Testis (tissue), 3 donors: ENCODE measurements around the gene DYRK1A. TPM values are rescaled to one million over a fixed set of nuclear protein-coding genes. Genes with fewer than 3 reads are reported as not detected.

ENCODE experiments used
- DNase-seq: peaks from one replicate; pipeline ENCODE4 v3.0.0-alpha.2; 2019
- H3K27ac ChIP-seq, 2 donors: fragments of 200-600 bp; sonication (generic); one replicate each; pipeline ENCODE4 v1.5.1; 2019
- H3K27me3 ChIP-seq: fragments of 200-600 bp; sonication (generic); one replicate; pipeline ENCODE4 v1.5.1; 2019
- H3K36me3 ChIP-seq: fragments of 200-600 bp; sonication (generic); one replicate; pipeline ENCODE4 v1.5.1; 2017; ENCODE audit warnings: low read depth; ENCODE audit errors: missing control alignments
- H3K4me1 ChIP-seq: fragments of 200-600 bp; sonication (generic); one replicate; pipeline ENCODE4 v1.5.1; 2019
- H3K4me3 ChIP-seq, 2 donors: fragments of 200-600 bp; sonication (generic); one replicate each; pipeline ENCODE4 v1.5.1; 2017 to 2019
- H3K9me3 ChIP-seq: fragments of 200-600 bp; sonication (generic); one replicate; pipeline ENCODE4 v1.5.1; 2017
- POLR2A ChIP-seq: fragments of 450-650 bp; IDR thresholded peaks from one replicate; pipeline ENCODE4 v1.6.1; 2017; ENCODE audit warnings: antibody characterized with exemption, mild to moderate bottlenecking, moderate library complexity
- WGBS, 2 donors: methylation state at CpG; one replicate each; pipeline ENCODE4 v1.1.5; 2018; 5-methylcytosine and 5-hydroxymethylcytosine counted together
- intact Hi-C: fragments of 100-400 bp; cut with DNase I; formaldehyde crosslinking; loops from one replicate; pipeline ENCODE4 v1.15.1; 2023; ENCODE audit warnings: low total_unique reads
- polyA plus RNA-seq: library from polyadenylated mRNA; stranded (reverse); fragments of 350-450 nt; fragmentation: Illumina TruSeq; extraction: RNeasy Lipid Tissue Mini Kit (QIAGEN cat#74804); gene quantifications from one replicate; pipeline ENCODE4 v1.2.3, GENCODE V29; 2014; ENCODE audit warnings: low read depth, low replicate concordance; ENCODE audit not compliant: insufficient read depth
- total RNA-seq, 2 donors: library from RNA; depleted of rRNA; stranded (reverse); fragments of >200 nt; gene quantifications; one replicate each; pipeline ENCODE4 v1.2.3, GENCODE V29; 2016
- TF ChIP-seq, protein P1 (sequence below), 3 experiments: fragments of 450-650 bp in 2 of 3; fragments of 200-600 bp in 1 of 3; sonication (generic) in 1 of 3; IDR thresholded peaks; one replicate each; pipeline ENCODE4 v1.5.1; 2016 to 2019; ENCODE audit warnings: antibody characterized with exemption in 3 of 3, mild to moderate bottlenecking in 2 of 3, moderate library complexity in 1 of 3

Gene DYRK1A
- total and polyA plus RNA-seq, 3 donors from 2014 or later: 68.6 to 166 (median 141) TPM

DNA sequence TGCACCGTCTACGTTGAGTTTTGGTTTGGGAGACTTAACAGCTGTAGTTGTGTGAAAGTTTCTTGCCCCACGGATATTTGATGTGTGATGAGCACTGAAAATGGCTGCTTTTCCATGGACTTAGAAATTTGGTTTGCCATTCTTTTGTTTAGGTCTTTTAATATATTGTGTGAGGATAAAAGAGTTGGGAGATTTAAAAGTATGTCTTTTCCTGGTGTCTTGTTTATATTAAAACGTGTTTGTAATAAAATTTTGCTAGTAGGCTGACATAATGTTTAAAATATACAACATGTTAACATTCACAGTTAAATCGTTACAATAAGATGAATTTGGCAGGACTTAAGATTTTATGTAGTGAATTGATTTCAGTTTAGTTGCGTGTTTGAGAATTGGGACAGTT is 106.9 kb downstream of the DYRK1A start:
- Histone ChIP-seq H3K4me3 (no peak overlapping the region), H3K27me3 (no peaks in the 10 kb centered on the region), H3K36me3 (no peaks in the 10 kb centered on the region), H3K9me3 (no peaks in the 10 kb centered on the region), H3K27ac (no peak overlapping the region), H3K4me1 (no peaks in the 10 kb centered on the region)
- DNase-seq: no peak
- 83 to 88% methylated on average over 6 of the region's 6 CpGs for WGBS, 2 donors
- TF ChIP-seq POLR2A: no peak
- TF ChIP-seq, protein P1, sequence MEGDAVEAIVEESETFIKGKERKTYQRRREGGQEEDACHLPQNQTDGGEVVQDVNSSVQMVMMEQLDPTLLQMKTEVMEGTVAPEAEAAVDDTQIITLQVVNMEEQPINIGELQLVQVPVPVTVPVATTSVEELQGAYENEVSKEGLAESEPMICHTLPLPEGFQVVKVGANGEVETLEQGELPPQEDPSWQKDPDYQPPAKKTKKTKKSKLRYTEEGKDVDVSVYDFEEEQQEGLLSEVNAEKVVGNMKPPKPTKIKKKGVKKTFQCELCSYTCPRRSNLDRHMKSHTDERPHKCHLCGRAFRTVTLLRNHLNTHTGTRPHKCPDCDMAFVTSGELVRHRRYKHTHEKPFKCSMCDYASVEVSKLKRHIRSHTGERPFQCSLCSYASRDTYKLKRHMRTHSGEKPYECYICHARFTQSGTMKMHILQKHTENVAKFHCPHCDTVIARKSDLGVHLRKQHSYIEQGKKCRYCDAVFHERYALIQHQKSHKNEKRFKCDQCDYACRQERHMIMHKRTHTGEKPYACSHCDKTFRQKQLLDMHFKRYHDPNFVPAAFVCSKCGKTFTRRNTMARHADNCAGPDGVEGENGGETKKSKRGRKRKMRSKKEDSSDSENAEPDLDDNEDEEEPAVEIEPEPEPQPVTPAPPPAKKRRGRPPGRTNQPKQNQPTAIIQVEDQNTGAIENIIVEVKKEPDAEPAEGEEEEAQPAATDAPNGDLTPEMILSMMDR (IDR thresholded peaks at IDR 0.05): no peak
- intact Hi-C loops: no loop called here

DNA sequence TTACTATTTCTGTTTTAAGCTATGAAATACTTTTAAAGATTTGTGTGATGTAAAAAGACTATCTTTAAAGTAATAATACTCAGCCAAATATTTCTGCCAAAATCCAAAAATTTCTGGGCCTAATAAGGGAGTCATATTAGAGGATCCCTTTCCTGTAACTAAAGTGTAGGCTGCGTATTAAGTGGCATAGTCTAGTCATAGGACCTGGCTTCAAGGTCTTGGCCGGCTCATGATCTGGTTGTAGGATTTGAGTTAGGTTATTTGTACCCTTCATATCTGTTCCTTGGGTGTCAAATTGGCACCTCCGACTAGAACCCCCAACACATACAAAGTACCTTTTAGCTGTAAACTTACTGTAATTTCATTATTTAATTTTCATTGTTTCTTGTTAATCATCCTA is 107.8 kb downstream of the DYRK1A start:
- Histone ChIP-seq H3K27ac (no peak overlapping the region), H3K27me3 (no peaks in the 10 kb centered on the region), H3K4me3 (no peak overlapping the region), H3K9me3 (no peaks in the 10 kb centered on the region), H3K4me1 (peaks cover 5% of the 10 kb centered on the region), H3K36me3 (no peaks in the 10 kb centered on the region)
- WGBS, 2 donors: 89 to 93% methylated on average over 3 of the region's 3 CpGs
- intact Hi-C loops: no loop called here
- DNase-seq: no peak
- no peak for TF ChIP-seq POLR2A
- TF ChIP-seq, protein P1 (IDR thresholded peaks at IDR 0.05): no peak

DNA sequence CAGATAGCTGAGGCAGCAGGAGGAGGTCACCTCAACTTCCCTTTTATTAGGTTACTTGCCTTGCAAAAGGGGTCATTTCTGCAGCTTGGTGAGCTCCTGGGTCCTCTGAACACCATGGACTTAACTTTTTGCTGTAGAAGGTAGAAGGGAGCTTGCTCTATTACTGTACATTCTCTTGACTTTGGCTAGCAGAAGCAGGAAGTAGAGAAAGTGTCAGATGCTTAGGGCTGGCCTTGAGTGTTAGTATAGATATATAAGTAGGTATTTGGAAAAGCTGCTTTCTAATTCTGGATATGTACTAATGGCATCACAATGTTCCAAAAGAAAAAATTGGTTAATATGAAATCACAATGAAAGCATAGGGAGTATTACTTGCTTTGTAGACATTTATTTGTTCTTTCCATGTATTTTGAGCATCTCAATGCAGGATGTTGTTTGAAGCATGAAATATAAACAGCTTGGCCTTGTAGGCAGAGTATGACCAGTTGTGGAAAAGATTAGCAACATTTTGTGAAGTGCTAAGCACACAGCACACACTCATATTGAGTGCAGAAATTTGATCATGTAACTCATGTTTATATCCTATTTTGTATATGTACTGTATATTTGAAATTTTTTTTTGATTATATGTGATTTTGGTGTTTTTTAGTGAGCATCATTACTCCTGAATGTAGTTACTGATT is 108.8 kb downstream of the DYRK1A start:
- no peak for DNase-seq
- no peaks in the 10 kb centered on the region for H3K9me3 ChIP-seq
- no peak overlapping the region for H3K27ac ChIP-seq
- intact Hi-C loops: no loop called here
- no peak overlapping the region for H3K4me3 ChIP-seq
- no peaks in the 10 kb centered on the region for H3K27me3 ChIP-seq
- TF ChIP-seq, protein P1 (IDR thresholded peaks at IDR 0.05): no peak
- no peak for TF ChIP-seq POLR2A
- no peaks in the 10 kb centered on the region for H3K36me3 ChIP-seq
- peaks cover 5% of the 10 kb centered on the region for H3K4me1 ChIP-seq

DNA sequence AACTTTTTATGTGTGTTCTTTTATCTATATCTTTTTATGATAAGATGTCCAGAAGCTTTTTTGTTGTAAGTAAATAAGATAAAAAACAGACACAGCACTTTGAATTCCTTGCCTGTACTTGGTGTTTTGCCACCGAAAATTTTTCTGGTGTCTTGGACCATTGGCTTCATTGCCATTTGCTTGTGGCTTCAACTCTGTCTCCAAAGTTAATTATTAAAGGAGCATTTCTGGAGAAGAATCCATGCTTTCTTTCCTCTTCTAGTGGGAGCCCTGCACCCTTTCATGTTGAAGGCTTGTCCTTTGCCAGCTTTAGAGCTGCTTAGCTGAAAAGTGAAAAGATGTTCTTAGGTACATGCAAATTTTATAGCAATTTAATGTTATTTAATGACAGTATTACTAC is 112.2 kb downstream of the DYRK1A start:
- no peaks in the 10 kb centered on the region for H3K36me3 ChIP-seq
- no peak overlapping the region for H3K4me3 ChIP-seq
- H3K27ac ChIP-seq: no peak overlapping the region
- no peaks in the 10 kb centered on the region for H3K9me3 ChIP-seq
- DNase-seq: no peak
- 28 to 33% methylated on average over 1 of the region's 1 CpG for WGBS, 2 donors
- peaks cover 5% of the 10 kb centered on the region for H3K4me1 ChIP-seq
- TF ChIP-seq, protein P1 (IDR thresholded peaks at IDR 0.05): no peak
- TF ChIP-seq POLR2A: no peak
- H3K27me3 ChIP-seq: no peaks in the 10 kb centered on the region
- intact Hi-C loops: no loop called here

DNA sequence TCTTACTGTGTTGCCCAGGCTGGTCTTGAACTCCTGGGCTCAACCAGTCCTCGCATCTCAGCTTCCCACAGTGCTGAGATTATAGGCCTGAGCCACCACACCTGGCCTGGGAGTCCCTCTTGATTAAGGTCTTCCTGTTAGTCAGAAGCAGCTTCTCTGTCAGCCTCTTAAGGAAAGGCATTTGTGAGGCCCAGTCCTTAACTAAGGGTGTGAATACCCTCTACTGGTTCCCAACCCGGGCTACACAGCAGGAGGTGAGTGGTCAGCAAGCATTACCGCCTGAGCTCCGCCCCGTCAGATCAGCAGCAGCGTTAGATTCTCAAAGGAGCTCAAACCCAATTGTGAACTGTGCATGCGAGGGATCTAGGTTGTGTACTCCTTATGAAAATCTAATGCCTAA is 117.2 kb downstream of the DYRK1A start:
- no peaks in the 10 kb centered on the region for H3K36me3 ChIP-seq
- H3K9me3 ChIP-seq: no peaks in the 10 kb centered on the region
- TF ChIP-seq, protein P1 (IDR thresholded peaks at IDR 0.05): no peak
- TF ChIP-seq POLR2A: no peak
- H3K27me3 ChIP-seq: no peaks in the 10 kb centered on the region
- DNase-seq: no peak
- intact Hi-C loops: no loop called here
- H3K27ac ChIP-seq: no peak overlapping the region
- 91 to 98% methylated on average over 7 of the region's 7 CpGs for WGBS, 2 donors
- H3K4me1 ChIP-seq: peaks cover 5% of the 10 kb centered on the region
- H3K4me3 ChIP-seq: no peak overlapping the region
